Neural cell (in vitro differentiated cells): ENCODE results near the gene ERC2. TPM values are rescaled to one million over a fixed set of nuclear protein-coding genes. Genes with fewer than 3 reads are reported as not detected.

Experiments used
- H2AFZ ChIP-seq: fragments of 200-600, 300-800 bp; sonication (generic), shearing (Covaris generic); 2 replicates; pipeline ENCODE4 v1.6.0; 2014; ENCODE audit warnings: low read depth, mild to moderate bottlenecking, antibody characterized with exemption, low read length, moderate library complexity
- H3F3A ChIP-seq: fragments of 200-600 bp; shearing (Covaris generic); 2 replicates; pipeline ENCODE4 v1.6.1; 2016; ENCODE audit warnings: mild to moderate bottlenecking, moderate library complexity, mixed read lengths, antibody characterized with exemption, low read length; ENCODE audit not compliant: insufficient read depth, poor library complexity, severe bottlenecking
- H3K27ac ChIP-seq: fragments of 200-600, 300-800 bp; sonication (generic), shearing (Covaris generic); 2 replicates; pipeline ENCODE4 v1.5.1; 2014; ENCODE audit warnings: mild to moderate bottlenecking, low read length, moderate library complexity
- H3K27me3 ChIP-seq: fragments of 300-800, 200-600 bp; sonication (generic), shearing (Covaris generic); 2 replicates; pipeline ENCODE4 v1.6.0; 2014; ENCODE audit warnings: mild to moderate bottlenecking, low read depth, low read length, moderate library complexity; ENCODE audit not compliant: insufficient read depth
- H3K36me3 ChIP-seq: fragments of 300-800, 200-600 bp; sonication (generic), shearing (Covaris generic); 2 replicates; pipeline ENCODE4 v1.5.1; 2014; ENCODE audit warnings: mild to moderate bottlenecking, antibody characterized with exemption, low read length, moderate library complexity; ENCODE audit not compliant: insufficient read depth
- H3K4me2 ChIP-seq: fragments of 300-800, 200-600 bp; sonication (generic), shearing (Covaris generic); 2 replicates; pipeline ENCODE4 v1.6.0; 2014; ENCODE audit warnings: mild to moderate bottlenecking, low read length
- H3K4me3 ChIP-seq: fragments of 300-800, 200-600 bp; sonication (generic), shearing (Covaris generic); 2 replicates; pipeline ENCODE4 v1.5.1; 2014; ENCODE audit warnings: mild to moderate bottlenecking, low read length, moderate library complexity
- H3K79me2 ChIP-seq: fragments of 200-600 bp; shearing (Covaris generic); replicated peaks from 2 replicates; pipeline ENCODE4 v1.6.0; 2014; ENCODE audit warnings: mild to moderate bottlenecking, low read length, moderate library complexity; ENCODE audit not compliant: insufficient read depth
- H3K9ac ChIP-seq: fragments of 300-800, 200-600 bp; sonication (generic), shearing (Covaris generic); 2 replicates; pipeline ENCODE4 v1.6.1; 2016; ENCODE audit warnings: mild to moderate bottlenecking, low read length, mixed read lengths
- H3K9me2 ChIP-seq: fragments of 200-600 bp; shearing (Covaris generic); 2 replicates; pipeline ENCODE4 v1.6.1; 2016; ENCODE audit warnings: mild to moderate bottlenecking, low read length, mixed read lengths; ENCODE audit not compliant: insufficient read depth
- H3K9me3 ChIP-seq: fragments of 200-600, 300-800 bp; sonication (generic), shearing (Covaris generic); 2 replicates; pipeline ENCODE4 v1.6.1; 2016; ENCODE audit warnings: mild to moderate bottlenecking, mixed run types, low read length, moderate library complexity, mixed read lengths
- H4K20me1 ChIP-seq: fragments of 200-600 bp; shearing (Covaris generic); 2 replicates; pipeline ENCODE4 v1.6.1; 2016; ENCODE audit warnings: mild to moderate bottlenecking, mixed run types; ENCODE audit not compliant: insufficient read depth
- EP300 ChIP-seq: fragments of 450-650 bp; conservative IDR thresholded peaks from 2 replicates; pipeline ENCODE4 v1.6.1; 2014; ENCODE audit warnings: antibody characterized with exemption, mild to moderate bottlenecking, moderate library complexity; ENCODE audit not compliant: poor library complexity, severe bottlenecking
- EZH2 ChIP-seq: fragments of 200-600, 300-800 bp; shearing (Covaris generic), sonication (generic); IDR thresholded peaks from 2 replicates; pipeline ENCODE4 v1.6.1; 2014; ENCODE audit warnings: antibody characterized with exemption, low read length, borderline replicate concordance, mild to moderate bottlenecking; ENCODE audit not compliant: insufficient read depth, poor library complexity, severe bottlenecking
- MXI1 ChIP-seq: fragments of 450-650 bp; conservative IDR thresholded peaks from 2 replicates; pipeline ENCODE4 v1.6.1; 2014; ENCODE audit warnings: antibody characterized with exemption, mild to moderate bottlenecking; ENCODE audit not compliant: poor library complexity, severe bottlenecking
- POLR2AphosphoS5 ChIP-seq: IDR thresholded peaks from 2 replicates; pipeline ENCODE4 v1.6.1; 2012
- RAD21 ChIP-seq: fragments of 450-650 bp; conservative IDR thresholded peaks from 2 replicates; pipeline ENCODE4 v1.6.1; 2014; ENCODE audit warnings: antibody characterized with exemption, mild to moderate bottlenecking, moderate library complexity
- SMC3 ChIP-seq: fragments of 450-650 bp; conservative IDR thresholded peaks from 2 replicates; pipeline ENCODE4 v1.6.1; 2014; ENCODE audit warnings: antibody characterized with exemption, mild to moderate bottlenecking, moderate library complexity; ENCODE audit not compliant: poor library complexity
- TAF1 ChIP-seq: IDR thresholded peaks from 2 replicates; pipeline ENCODE4 v1.6.1; 2012; ENCODE audit warnings: low read depth
- polyA plus RNA-seq: library from polyadenylated mRNA; depleted of rRNA; stranded (reverse); fragments of >200 nt; gene quantifications from 2 replicates; pipeline ENCODE4 v1.2.3, GENCODE V29; 2014
- TF ChIP-seq, protein P1 (sequence below): IDR thresholded peaks from 2 replicates; pipeline ENCODE4 v1.6.1; 2012; ENCODE audit warnings: borderline replicate concordance
- TF ChIP-seq, protein P2 (sequence below): fragments of 450-650 bp; IDR thresholded peaks from 2 replicates; pipeline ENCODE4 v1.5.1; 2014; ENCODE audit warnings: antibody characterized with exemption, mild to moderate bottlenecking, moderate library complexity; ENCODE audit not compliant: poor library complexity, severe bottlenecking

The ERC2 gene
- polyA plus RNA-seq, 1 donor from 2014 or later, result 60.4 TPM

DNA sequence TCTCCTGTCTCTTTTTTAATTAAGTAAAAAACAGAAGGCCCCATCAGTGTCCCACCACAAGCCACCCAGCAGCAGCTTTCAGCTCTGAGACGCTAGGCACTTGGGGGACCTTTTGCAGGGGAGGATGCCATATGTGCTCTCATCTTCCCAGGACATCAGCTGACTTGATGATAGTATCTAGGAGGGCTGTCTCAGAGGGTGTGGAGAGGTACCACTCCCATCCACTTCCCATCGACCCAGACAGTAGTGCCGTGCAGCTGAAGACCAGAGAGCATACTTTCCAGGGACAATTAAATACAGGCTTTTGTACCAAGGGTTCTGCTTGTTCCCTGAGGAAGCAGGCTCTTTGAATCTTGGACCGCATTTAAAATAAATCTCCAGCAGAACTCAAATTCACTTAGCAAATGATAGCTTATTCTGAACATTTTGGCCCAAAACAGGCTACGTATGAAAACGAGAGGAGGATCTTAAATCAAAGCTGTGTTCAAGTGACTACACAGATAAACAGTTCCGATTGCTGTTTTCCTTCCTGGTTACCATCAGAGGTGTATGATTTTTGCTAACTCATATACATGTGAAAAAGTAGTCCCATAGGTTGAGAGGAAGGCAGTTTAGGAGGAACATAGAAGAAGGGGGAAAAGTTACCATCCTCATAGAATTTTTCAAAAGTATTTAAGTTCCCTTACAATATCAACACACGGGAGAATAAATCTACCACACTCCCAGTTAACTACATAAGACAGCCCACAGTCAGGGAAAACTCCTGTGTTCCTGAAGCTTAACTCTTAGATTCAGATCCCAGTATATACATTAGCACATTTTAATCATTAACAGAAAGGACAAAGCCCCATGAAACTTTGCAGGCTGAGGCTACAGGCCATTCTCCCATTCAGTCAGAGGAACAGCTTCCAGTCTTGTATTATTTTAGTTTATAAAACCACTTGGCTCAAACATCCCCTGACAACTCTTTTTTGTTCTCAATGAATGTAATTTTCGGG is 990.7 kb downstream of the ERC2 start:
- no peak overlapping the region for H3K4me3 ChIP-seq
- no peak overlapping the region for H2AFZ ChIP-seq
- H3K36me3 ChIP-seq, result no peaks in the 10 kb centered on the region
- H3K4me2 ChIP-seq, result no peak overlapping the region
- no peaks in the 10 kb centered on the region for H3K9me2 ChIP-seq
- TF ChIP-seq SMC3, result no peak
- peaks cover 52% of the 10 kb centered on the region for H3K27me3 ChIP-seq
- H3K79me2 ChIP-seq, result no peaks in the 10 kb centered on the region
- H3F3A ChIP-seq, result no peaks in the 10 kb centered on the region
- H3K9me3 ChIP-seq, result no peaks in the 10 kb centered on the region
- H3K9ac ChIP-seq, result no peak overlapping the region
- no peaks in the 10 kb centered on the region for H4K20me1 ChIP-seq
- no peak overlapping the region for H3K27ac ChIP-seq

DNA sequence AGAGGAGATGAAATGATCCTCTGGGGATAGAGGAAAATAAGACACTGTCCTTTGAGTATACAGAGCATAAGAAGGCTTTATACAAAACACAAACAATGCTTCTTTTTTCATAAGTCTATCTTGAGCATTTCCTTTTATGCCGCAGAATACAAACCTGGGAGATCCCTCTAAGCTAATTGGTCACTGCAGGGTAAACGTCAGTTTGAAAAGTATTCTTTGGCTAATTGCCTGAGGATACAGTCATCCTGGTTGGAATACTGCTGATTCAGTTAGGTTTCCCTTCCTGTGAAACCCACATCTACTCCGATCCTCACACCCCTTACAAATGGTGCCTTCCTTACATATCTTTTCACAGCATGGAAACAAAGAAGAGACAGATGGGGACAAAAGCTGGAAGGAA is 991.8 kb downstream of the ERC2 start:
- no peak overlapping the region for H3K4me3 ChIP-seq
- H3K79me2 ChIP-seq, result no peaks in the 10 kb centered on the region
- no peak overlapping the region for H3K4me2 ChIP-seq
- H3F3A ChIP-seq, result no peaks in the 10 kb centered on the region
- no peaks in the 10 kb centered on the region for H3K9me3 ChIP-seq
- no peak overlapping the region for H3K27ac ChIP-seq
- H3K9ac ChIP-seq, result no peak overlapping the region
- H4K20me1 ChIP-seq, result no peaks in the 10 kb centered on the region
- TF ChIP-seq MXI1, result no peak
- TF ChIP-seq, protein P1, sequence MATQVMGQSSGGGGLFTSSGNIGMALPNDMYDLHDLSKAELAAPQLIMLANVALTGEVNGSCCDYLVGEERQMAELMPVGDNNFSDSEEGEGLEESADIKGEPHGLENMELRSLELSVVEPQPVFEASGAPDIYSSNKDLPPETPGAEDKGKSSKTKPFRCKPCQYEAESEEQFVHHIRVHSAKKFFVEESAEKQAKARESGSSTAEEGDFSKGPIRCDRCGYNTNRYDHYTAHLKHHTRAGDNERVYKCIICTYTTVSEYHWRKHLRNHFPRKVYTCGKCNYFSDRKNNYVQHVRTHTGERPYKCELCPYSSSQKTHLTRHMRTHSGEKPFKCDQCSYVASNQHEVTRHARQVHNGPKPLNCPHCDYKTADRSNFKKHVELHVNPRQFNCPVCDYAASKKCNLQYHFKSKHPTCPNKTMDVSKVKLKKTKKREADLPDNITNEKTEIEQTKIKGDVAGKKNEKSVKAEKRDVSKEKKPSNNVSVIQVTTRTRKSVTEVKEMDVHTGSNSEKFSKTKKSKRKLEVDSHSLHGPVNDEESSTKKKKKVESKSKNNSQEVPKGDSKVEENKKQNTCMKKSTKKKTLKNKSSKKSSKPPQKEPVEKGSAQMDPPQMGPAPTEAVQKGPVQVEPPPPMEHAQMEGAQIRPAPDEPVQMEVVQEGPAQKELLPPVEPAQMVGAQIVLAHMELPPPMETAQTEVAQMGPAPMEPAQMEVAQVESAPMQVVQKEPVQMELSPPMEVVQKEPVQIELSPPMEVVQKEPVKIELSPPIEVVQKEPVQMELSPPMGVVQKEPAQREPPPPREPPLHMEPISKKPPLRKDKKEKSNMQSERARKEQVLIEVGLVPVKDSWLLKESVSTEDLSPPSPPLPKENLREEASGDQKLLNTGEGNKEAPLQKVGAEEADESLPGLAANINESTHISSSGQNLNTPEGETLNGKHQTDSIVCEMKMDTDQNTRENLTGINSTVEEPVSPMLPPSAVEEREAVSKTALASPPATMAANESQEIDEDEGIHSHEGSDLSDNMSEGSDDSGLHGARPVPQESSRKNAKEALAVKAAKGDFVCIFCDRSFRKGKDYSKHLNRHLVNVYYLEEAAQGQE, result no peak
- no peak for TF ChIP-seq TAF1
- no peak for TF ChIP-seq RAD21
- TF ChIP-seq, protein P2, sequence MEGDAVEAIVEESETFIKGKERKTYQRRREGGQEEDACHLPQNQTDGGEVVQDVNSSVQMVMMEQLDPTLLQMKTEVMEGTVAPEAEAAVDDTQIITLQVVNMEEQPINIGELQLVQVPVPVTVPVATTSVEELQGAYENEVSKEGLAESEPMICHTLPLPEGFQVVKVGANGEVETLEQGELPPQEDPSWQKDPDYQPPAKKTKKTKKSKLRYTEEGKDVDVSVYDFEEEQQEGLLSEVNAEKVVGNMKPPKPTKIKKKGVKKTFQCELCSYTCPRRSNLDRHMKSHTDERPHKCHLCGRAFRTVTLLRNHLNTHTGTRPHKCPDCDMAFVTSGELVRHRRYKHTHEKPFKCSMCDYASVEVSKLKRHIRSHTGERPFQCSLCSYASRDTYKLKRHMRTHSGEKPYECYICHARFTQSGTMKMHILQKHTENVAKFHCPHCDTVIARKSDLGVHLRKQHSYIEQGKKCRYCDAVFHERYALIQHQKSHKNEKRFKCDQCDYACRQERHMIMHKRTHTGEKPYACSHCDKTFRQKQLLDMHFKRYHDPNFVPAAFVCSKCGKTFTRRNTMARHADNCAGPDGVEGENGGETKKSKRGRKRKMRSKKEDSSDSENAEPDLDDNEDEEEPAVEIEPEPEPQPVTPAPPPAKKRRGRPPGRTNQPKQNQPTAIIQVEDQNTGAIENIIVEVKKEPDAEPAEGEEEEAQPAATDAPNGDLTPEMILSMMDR, result no peak
- no peak for TF ChIP-seq EP300
- TF ChIP-seq EZH2, result no peak
- TF ChIP-seq POLR2AphosphoS5, result no peak
- no peak for TF ChIP-seq SMC3
- H3K36me3 ChIP-seq, result no peaks in the 10 kb centered on the region
- no peaks in the 10 kb centered on the region for H3K9me2 ChIP-seq
- no peak overlapping the region for H2AFZ ChIP-seq
- H3K27me3 ChIP-seq, result peaks cover 41% of the 10 kb centered on the region
